Dedifferentiated amniotic fluid mesenchymal stem cell (primary cell): ENCODE data around the gene CDH23.

Source experiments
- DNase-seq: peaks from one replicate; pipeline ENCODE4 v3.0.0-alpha.2; 2016; ENCODE audit errors: extremely low spot score

The CDH23 gene

GRCh38 chr10:71722849-71723248, 326.1 kb downstream of the CDH23 start:
- DNase-seq: no peak

- DNase-seq: no peak
Observed at GRCh38 chr10:71723311-71723710, 326.6 kb downstream of the CDH23 start.

GRCh38 chr10:71724539-71724938, 327.8 kb downstream of the CDH23 start:
- DNase-seq: no peak

DNA sequence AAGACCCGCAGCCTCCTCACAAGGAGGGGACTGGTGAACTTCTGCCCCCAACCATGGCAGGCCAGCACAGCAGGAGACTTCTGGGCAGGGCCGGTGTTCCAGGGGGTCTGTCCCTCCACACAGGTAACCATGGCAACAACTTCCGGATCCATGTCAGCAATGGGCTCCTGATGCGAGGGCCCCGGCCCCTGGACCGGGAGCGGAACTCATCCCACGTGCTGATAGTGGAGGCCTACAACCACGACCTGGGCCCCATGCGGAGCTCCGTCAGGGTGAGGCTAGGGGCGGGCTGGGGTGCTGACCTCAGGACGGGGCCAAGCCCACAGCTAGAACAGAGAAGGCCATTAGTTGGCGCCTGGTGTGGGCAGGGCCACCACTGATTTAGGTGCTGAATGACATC, 328.5 kb downstream of the CDH23 start:
- no peak for DNase-seq

GRCh38 chr10:71725998-71726579, 329.4 kb downstream of the CDH23 start:
- DNase-seq: no peak

DNA sequence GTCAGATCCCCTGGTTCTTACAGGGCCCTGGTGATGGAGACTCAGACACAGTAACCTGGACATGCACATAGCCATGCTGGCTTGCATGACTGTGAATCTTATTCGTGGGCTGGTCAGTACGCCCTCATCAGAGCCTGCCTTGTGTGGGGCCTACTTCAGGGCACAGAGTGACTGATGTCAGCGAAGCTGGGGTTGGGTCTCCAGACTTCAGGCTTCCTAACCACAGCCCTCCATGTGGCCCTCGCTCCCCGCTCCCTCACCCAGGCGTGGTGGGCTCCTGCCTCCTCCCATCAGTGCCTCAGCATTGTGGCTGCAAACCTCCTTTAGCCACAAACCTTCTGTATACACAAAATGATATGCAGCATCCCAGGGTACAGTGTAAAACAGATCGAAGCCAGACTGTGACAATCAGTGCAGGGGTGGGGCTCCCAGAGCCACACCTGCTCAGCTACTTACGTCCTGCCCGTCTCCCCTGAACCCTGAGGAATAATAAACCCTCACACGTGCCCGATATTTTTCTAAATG, 329.9 kb downstream of the CDH23 start:
- no peak for DNase-seq

DNA sequence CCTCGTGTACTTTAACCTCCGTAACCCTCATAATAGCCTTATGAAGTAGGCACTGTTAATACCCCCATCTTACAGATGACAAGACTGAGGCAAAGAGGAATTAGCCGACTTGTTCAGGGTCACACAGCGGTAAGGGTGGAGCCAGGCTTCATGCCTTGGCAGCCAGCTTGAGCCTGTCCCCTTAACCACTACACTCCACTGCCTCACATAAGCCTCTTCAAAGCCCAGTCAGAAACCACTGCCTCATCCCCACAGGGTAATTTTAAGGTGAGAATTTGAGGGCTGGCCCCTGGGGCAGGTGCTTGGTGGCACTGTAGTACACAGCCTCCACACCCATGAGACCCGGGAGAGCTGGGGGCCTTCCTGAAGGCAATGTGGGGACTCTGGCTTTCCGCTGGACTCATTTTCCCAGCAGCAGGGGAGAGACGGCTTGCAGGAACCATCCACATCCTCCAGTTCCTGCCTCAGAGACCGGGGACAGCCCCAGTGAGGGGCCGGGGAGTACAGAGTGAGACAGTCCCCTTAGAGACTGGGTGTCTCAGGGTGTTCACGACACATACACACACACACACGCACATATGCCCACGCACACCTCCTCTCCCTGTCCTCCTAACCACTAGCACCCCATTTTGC, 330.5 kb downstream of the CDH23 start:
- no peak for DNase-seq

- no peak for DNase-seq
Observed at GRCh38 chr10:71727738-71728737, 331.3 kb downstream of the CDH23 start.

- DNase-seq: no peak
Observed at GRCh38 chr10:71729161-71729636, 332.5 kb downstream of the CDH23 start.

DNA sequence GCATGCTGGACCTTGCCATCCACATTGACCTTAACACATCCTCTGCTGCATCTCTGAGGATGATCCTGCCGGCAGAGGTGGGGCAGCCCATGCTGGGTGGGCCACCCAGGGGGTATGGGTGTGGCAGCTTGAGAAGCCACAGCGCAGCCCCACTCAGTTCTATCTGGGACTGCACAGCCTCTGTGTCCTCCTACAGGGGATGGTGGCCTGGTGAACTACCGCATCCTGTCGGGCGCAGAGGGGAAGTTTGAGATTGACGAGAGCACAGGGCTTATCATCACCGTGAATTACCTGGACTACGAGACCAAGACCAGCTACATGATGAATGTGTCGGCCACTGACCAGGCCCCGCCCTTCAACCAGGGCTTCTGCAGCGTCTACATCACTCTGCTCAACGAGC, 335.1 kb downstream of the CDH23 start:
- DNase-seq: no peak

DNA sequence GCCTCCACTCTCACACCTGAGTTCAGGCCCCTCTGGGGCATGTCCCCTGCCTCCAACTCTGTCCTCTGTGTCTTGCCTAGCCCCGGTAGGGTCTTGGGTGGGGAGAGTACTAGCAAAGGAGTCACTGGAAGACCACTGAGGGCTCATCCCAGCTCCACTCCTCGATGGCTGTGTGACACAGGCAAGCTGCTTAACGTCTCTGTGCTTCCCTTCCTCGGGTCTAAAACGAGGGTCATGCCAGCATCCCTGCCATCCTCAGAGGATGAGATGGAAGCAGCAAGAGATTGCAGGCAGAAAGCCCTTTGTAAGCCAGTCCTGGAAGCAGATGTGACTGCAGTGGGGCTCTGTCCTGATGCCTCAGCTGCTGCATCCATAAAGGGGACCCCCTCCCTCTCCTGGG, 338.1 kb downstream of the CDH23 start:
- DNase-seq: no peak

DNA sequence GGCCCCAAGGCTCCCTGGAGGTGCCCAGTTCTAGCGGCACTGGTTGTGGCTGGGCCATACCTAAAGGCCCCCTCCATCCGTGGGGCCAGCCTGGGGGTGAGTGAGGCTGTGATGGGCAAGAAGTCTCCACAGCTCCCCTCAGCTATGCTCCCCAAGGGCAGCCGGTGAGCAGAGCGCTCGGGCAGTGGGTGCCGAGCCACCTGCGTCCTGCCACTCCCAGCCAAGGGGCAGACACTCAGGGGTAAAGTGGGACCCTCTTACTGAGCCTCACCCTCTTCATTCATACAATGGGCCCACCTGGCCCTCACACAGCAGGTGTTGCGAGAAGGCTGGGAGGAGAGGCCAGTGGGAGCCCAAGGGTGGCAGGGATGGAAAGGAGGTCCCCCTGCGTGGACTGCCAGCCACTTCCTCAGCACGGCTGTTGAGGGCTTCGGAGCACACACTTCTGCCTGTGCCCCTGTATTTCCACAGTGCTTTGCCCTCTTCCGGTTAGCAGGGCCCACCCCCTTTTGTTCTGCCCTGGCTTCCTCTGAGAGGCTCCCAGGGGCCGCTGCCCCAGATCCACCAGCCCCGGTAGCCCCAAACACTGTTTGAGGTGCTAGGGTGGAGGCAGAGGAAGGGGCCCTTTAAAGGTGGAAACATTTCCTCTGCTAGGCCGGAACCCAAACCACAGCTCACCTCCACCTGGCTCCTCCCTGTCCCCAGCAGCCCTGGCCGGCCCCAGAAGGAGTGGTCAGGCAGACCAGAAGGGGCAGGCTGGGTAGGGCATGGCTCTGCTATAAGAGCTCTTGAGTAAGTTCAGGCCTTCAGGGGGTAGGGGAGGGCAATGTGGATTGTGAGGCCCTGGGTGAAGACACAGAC, 339.2 kb downstream of the CDH23 start:
- no peak for DNase-seq

DNA sequence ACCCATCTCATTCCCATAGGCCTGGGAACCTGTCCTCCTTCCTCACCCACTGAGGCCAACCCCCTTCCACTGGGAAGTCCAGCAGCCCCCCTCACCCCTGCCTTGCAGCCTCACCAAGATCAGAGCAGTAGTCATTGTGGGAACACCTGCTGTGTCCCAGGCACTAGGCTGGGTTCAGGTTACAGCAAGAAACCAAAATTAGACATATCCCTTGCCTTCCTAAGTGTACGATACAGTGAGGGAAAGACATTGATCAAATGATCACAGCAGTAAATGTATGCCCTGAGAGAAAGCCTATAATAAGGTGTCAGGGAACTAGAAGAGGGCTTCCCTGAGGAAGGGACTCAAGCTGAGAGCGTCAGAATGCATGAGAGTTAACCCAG, 339.8 kb downstream of the CDH23 start:
- DNase-seq: no peak

DNA sequence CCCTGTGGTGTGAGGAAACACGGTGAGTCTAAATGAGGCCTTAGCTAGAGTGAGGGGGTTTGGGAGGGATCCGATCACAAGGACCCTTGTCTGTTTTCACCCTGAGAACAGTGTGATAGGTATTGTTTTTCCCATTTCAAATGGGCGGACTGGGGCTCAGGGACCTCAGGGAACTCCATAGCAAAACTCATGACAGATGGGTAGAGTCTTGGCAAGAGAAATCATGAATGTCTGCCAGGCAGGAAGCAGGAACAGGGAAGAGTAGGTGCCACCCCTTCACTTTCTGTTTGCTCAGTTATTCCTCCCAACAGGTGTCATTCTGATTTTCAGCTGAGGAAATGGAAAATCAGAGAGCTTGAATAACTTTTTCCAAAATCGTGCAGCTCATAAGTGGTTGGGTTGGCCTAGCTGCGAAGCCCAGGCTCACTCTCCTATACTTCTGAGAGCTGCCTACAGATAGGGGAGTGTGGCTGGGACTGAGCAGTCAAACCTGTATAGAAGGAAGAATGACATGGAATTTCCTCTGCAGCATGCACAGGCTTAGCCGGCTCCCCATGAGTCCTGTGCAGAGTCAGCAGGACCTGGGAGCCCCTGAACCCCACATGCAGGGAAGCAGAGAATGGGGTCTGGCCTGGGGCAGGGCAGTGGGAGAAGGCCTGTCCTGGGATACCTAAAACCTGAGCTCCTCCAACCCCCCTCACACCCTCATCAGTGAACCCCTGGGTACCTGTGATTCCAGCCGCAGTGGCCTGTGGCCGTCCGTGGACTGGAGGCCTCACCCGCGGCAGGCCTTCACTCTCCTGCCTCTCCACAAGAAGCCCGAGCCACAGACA, 340.5 kb downstream of the CDH23 start:
- no peak for DNase-seq

GRCh38 chr10:71737834-71738197, 341.1 kb downstream of the CDH23 start:
- no peak for DNase-seq

DNA sequence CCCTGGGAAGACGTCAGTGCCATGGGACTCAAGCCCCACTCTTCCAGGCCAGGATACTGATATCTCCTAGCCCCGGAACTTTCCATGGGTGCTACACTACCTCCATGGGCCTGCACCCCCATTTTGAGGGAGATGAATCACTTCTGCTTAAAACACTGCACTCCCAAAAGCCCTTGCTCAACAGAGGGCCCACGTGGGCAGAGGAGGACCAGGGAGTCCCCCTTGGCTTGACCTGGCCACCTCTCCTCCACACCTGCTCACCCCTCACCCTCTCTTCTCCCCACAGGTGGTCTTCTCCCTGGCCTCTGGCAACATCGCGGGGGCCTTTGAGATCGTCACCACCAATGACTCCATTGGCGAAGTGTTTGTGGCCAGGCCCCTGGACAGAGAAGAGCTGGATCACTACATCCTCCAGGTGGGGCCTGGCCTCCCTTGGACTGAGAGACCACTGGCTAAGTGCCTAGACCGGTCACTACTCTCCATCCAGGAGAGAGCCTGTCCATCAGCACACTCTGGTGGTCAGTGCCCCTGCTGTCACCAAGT, 342.7 kb downstream of the CDH23 start:
- DNase-seq: no peak

- DNase-seq: no peak
Observed at GRCh38 chr10:71740069-71740653, 343.4 kb downstream of the CDH23 start.

DNA sequence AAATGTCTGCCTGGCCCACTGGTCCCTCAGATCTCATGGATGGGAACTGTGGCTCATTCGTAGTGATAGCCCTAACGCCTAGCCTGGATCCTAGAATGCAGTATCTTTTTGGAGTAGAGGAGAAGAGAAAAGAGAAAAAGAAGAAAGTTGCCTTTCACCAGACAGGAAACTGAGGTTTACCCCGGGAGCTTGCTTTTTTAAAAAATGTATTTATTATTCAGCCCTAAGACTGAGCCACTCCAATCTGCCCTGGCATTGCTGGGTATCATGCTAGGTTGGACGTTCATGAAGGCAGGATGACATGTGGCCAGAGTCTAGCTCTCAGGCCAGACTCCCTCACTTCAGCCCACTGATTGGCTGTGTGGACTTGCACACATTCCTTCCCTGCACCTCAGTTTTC, 344.3 kb downstream of the CDH23 start:
- no peak for DNase-seq

DNA sequence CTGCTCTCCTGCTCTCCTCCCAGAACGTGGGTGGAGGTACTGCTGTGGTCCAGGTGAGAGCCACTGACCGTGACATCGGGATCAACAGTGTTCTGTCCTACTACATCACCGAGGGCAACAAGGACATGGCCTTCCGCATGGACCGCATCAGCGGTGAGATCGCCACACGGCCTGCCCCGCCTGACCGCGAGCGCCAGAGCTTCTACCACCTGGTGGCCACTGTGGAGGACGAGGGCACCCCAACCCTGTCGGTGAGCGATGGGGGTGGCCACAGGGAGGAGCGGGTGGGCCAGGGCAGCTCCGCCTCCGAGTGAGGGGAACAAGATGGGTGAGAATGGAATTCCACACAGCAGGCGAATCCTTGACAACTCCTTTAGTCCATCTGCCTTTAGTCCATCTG, 345.0 kb downstream of the CDH23 start:
- no peak for DNase-seq
